RPMI7951 (cell line): ENCODE results near the gene KCNS3. TPM values are rescaled to one million over a fixed set of nuclear protein-coding genes. Genes with fewer than 3 reads are reported as not detected.

ENCODE experiments used
- DNase-seq: peaks from one replicate; pipeline ENCODE4 v3.0.0-alpha.2; 2012; ENCODE audit warnings: low read depth
- total RNA-seq: library from RNA; depleted of rRNA; stranded (reverse); fragments of >200 nt; shearing (Covaris generic); gene quantifications from 2 replicates; pipeline ENCODE4 v1.2.3, GENCODE V29; 2014; rRNA removed

Gene KCNS3
- total RNA-seq: 44.5 and 52.8 TPM in 2 replicates

GRCh38 chr2:17878281-17879136, at the start of gene KCNS3:
KCNS3 (plus strand) TSS chr2:17878667; CDS start chr2:17931009, 52,342 bp downstream.
- peak; percentile 61 for DNase-seq

- peak; percentile 73 for DNase-seq
Observed at GRCh38 chr2:17830053-17831034, 48.1 kb upstream of the KCNS3 start.

DNA sequence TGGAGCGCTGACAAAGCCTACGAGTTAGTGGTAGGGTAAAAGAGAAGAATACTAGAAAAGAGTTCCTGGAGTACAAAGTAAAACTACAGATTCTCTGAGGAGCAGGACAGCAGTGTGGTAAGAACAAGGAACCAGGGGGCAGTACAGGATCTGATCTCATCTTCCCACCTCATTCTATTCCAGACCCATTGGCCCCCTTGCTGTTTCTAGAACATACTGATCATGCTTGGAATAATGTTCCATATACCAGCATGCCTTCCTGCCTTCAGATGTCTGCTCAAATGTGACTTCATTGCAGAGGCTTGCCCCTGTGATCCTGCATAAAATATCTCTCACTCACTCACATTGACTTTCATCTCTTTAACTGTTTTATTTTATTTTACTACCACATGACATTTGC, 43.0 kb upstream of the KCNS3 start:
- no peak for DNase-seq

DNA sequence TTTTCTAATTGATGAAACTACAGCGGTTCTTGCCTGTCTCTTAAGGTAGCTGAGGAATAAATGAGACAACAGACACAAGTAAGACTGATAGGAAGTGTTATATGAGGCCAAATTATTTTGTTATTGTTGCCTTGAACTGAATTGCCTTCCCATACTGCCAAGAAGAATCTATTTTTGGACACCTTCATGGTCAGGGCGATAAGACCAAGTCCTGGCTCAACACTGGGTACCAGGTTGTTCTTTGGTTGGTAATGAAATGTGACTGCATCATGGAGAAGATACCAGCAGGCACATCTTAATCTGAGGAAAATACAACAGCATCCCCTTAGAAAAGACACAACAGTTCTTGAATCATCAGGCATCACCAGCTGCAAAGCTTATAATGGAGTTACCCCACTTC, 38.5 kb upstream of the KCNS3 start:
- no peak for DNase-seq

- DNase-seq: no peak
Observed at GRCh38 chr2:17843457-17843856, 35.0 kb upstream of the KCNS3 start.

GRCh38 chr2:17845806-17846205, 32.7 kb upstream of the KCNS3 start:
- DNase-seq: no peak

DNA sequence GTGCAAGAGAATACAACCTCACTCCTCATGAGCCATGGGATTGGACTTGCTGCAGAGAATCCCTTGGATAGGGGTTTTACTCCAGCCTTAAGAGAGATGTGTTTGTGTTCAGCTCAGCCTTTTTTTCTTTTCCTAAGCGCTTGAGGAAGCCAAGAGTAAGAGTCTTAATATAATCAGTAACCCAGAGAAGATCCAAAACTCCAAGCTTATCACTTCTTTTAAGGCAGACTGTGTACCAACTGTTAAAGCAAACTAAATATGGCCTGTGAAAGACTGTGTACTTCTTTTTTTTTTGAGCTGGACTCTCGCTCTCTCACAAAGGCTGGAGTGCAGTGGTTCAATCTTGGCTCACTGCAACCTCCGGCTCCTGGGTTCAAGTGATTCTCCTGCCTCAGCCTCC, 31.8 kb upstream of the KCNS3 start:
- no peak for DNase-seq

- DNase-seq: no peak
Observed at GRCh38 chr2:17847236-17847635, 31.2 kb upstream of the KCNS3 start.

GRCh38 chr2:17849275-17849674, 29.2 kb upstream of the KCNS3 start:
- DNase-seq: no peak

- DNase-seq: no peak
Observed at GRCh38 chr2:17850151-17850550, 28.3 kb upstream of the KCNS3 start.

DNA sequence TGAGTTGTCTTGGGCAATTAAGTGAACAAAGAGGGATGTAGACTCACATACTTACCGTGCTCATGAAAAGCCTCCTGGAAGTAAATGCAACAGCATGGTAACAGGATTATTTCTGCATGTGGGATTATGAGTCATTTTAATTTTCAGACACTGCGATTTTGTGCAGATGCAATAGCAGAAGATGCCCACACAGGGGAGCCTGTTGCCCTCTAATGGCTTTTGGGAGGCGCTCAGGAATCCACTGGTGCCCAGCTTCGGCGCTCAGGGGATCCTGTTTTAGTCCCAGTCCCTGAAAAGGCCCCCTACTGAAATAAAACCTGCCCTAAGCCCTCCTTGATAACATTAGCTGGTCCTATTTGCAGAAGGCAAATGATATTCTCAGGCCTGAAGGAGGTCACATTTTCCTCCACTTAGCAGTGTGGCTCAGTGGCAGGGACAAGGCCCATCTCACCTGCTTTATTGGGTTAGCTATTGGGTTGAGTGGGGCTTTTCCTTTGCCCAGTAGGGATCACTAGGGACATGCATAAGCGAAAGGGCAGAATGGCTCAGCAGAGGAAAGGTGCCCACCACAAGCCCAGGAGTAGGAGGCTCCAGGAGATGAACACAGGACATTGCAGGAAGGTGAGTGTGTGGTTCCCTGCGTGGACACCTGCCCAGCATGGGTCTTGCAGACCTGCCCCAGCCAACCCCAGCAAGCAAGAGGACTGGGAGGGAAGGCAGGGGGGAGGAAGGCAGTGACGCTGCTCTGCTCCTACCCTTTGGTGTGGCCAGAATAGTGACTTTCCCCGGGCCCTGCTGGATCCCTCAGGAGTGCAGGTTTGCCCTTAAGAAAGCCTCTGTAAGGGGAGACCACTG, 26.5 kb upstream of the KCNS3 start:
- DNase-seq: peak; percentile 73

DNA sequence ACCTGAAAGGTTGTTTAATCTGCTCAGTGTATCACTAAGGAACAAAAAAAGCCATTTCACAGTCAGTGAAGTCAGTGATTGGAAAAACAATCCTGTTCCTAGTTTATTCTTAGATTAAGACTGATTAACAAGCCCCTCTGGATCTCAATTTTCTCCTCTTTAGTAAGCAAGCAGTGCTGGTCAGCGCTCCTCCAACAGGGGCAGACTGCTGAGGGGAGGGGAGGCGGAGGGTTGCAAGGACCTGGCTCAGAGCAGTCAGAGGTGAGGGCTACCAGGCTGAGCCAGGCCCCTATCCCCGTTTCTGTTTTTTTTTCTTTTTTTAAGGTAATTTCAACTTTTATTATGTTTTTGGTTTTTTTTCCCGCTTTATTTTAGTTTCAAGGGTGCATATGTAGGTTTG, 24.7 kb upstream of the KCNS3 start:
- no peak for DNase-seq

- DNase-seq: peak; percentile 60
Observed at GRCh38 chr2:17857021-17857420, 21.4 kb upstream of the KCNS3 start.

- DNase-seq: no peak
Observed at GRCh38 chr2:17858064-17858463, 20.4 kb upstream of the KCNS3 start.

DNA sequence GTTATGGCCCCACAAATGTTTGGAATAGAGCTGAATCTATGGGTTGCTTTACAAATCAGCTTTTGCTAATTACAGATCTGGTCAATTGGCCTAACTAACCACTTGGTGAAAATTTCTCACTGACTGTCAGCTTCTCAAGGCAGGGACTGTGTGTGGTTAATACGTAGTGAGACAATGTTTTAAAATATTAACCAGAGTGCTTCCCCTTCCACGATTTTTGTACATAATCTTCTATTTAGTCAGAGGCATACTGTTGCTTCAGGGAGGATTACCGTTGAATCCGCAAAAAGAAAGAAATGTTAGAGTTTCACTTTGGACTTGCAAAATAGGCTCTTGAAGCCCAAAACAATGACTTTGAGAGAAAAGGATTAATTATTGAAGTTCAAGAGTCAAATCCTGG, 14.9 kb upstream of the KCNS3 start:
- no peak for DNase-seq

DNA sequence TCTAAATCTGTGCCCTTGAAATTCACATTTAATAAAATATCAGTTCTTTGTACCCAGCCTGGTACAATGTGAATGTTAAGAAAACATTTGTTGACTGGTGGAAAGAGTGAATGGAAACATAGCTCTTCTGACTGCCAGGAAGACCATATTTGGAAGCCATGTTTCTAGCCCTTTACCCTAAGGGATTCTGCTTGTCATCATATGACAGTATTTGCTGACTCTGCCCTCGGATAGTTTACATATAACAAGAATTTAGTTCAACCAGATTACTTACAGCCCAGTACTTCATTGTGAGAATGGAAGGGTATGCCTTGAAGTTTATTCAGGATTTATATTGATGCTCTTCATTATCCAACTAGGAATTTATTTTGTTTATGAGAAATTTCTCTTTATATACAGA, 13.8 kb upstream of the KCNS3 start:
- no peak for DNase-seq

- no peak for DNase-seq
Observed at GRCh38 chr2:17867133-17867532, 11.3 kb upstream of the KCNS3 start.

GRCh38 chr2:17869128-17869527, 9.3 kb upstream of the KCNS3 start:
- DNase-seq: peak; percentile 60

DNA sequence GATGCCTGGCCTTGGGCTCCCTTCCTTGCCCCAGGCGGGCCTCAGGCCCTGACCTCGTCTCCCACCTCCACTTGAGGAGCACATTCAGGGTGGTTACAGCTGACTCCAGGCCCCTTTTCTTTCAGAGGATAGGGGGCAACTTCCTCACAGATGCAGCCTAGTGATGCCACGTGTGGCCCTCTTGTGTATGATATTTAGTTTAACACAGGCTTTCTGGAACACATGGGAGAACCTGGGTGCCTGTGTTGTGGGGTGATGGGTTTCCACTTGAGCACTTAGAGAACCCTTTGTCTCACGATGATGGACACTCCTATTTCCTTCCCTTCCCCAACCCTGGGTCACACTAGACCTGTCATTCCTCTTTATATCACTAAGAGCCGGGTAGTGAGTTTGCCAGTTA, 6.8 kb upstream of the KCNS3 start:
- DNase-seq: no peak

DNA sequence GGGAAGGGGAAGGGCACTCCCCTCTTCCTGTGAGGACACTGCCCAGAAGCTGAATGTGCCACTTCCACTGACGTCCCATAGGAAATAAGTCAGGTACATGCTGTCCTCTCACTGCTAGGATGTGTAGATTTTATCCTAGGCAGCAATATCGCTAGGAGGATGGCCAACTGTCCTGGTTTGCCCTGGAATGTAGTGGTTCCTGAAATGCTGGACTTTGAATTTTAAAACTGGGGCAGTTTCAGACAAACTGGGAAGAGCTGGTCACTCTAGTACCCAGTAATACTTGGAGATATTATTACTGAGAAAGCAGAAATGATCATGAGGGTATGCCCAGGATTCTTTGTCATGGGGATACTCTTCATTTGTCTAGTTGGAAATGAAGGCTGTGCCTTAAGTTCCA, 5.4 kb upstream of the KCNS3 start:
- DNase-seq: no peak

DNA sequence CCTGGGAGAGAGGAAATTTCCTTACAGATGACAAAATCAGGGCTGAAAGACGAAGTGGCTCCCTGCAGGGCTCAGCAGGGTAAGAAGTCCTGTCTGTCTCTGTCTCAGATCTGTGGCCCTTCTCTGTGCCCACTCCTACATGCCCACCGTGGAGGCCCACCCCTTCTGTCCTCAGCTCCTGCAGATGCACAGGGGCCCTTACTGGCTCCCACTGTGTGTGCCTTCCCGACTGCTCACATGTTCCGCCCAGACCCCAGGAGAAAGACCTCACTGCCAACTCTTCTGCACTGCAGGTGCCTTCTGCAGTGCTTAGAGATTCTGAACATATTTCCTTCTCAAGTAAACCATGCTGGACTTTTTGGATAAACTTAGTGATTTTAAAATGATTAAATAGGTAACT, 1.9 kb upstream of the KCNS3 start:
- DNase-seq: no peak

- no peak for DNase-seq
Observed at GRCh38 chr2:17877811-17878280, 621 bp upstream of the KCNS3 start.
